H1 (cell line): Measurements from ENCODE around the gene SH3PXD2A. TPM values are rescaled to one million over a fixed set of nuclear protein-coding genes. Genes with fewer than 3 reads are reported as not detected.

Source experiments
- CTCF ChIA-PET: fragments of 300-600 bp; sonication (Branson Sonifier 250); formaldehyde crosslinking; loops from one replicate; lab custom pipeline; 2021; ENCODE audit not compliant: partially characterized antibody; lab: Charles Lee
- POLR2A ChIA-PET: fragments of 300-600 bp; sonication (Branson Sonifier 250); formaldehyde crosslinking; loops from one replicate; lab custom pipeline; 2021; ENCODE audit warnings: inconsistent platforms; ENCODE audit not compliant: partially characterized antibody; lab: Charles Lee
- DNase-seq, 2 experiments: peaks; one replicate each; pipeline versions ENCODE4 v3.0.0 to v3.0.0-alpha.2; 2010 to 2022; ENCODE audit warnings: low spot score in 2 of 2, low read depth in 1 of 2, mixed read lengths in 1 of 2
- FAIRE-seq: peaks from 2 replicates; lab custom pipeline; 2011; peaks lifted over from hg19 to GRCh38; lab: Jason Lieb, UNC
- H2AFZ ChIP-seq: 2 replicates; pipeline ENCODE4 v1.8.1; 2012; ENCODE audit warnings: low read length, inconsistent platforms
- H2AK5ac ChIP-seq: 2 replicates; pipeline ENCODE4 v1.6.1; 2013; ENCODE audit warnings: low read depth, low read length
- H2BK120ac ChIP-seq: replicated peaks from 2 replicates; pipeline ENCODE3; 2013; ENCODE audit warnings: low read depth, low read length, inconsistent platforms
- H2BK12ac ChIP-seq: 2 replicates; pipeline ENCODE4 v1.6.1; 2013; ENCODE audit warnings: low read depth, low read length
- H2BK15ac ChIP-seq: 2 replicates; pipeline ENCODE4 v1.6.1; 2013; ENCODE audit warnings: low read length
- H2BK20ac ChIP-seq: 2 replicates; pipeline ENCODE4 v1.6.1; 2013; ENCODE audit warnings: low read length
- H2BK5ac ChIP-seq: 2 replicates; pipeline ENCODE4 v1.6.1; 2013; ENCODE audit warnings: low read depth, low read length
- H3K14ac ChIP-seq: 2 replicates; pipeline ENCODE4 v1.6.1; 2013; ENCODE audit warnings: inconsistent platforms; ENCODE audit not compliant: insufficient read length
- H3K18ac ChIP-seq: 2 replicates; pipeline ENCODE4 v1.6.1; 2013; ENCODE audit warnings: low read length; ENCODE audit errors: extremely low read depth
- H3K23ac ChIP-seq: 2 replicates; pipeline ENCODE4 v1.6.1; 2013; ENCODE audit warnings: inconsistent platforms; ENCODE audit not compliant: insufficient read length
- H3K23me2 ChIP-seq: 2 replicates; pipeline ENCODE4 v1.6.1; 2013; ENCODE audit warnings: low read depth, low read length
- H3K27ac ChIP-seq: 2 replicates; pipeline ENCODE4 v1.6.1; 2011; ENCODE audit warnings: low read depth, low read length, inconsistent platforms
- H3K27me3 ChIP-seq, 4 experiments: replicated peaks in 1 of 4; 1 replicate in 1 of 4; 2 replicates in 3 of 4; pipeline versions ENCODE4 v1.6.1 to v1.8.1; 2011 to 2013; ENCODE audit warnings: low read length in 3 of 4, mild to moderate bottlenecking in 3 of 4, inconsistent platforms in 2 of 4, mixed read lengths in 2 of 4, moderate library complexity in 1 of 4; ENCODE audit not compliant: control insufficient read depth in 3 of 4, insufficient read depth in 3 of 4; ENCODE audit errors: extremely low read depth in 1 of 4
- H3K36me3 ChIP-seq, 4 experiments: 2 replicates each; pipeline versions ENCODE4 v1.6.1 to v1.8.1; 2011 to 2013; ENCODE audit warnings: mild to moderate bottlenecking in 4 of 4, low read length in 3 of 4, moderate library complexity in 2 of 4, control low read depth in 1 of 4, inconsistent platforms in 1 of 4; ENCODE audit not compliant: insufficient read depth in 4 of 4, control insufficient read depth in 2 of 4
- H3K4ac ChIP-seq: replicated peaks from 2 replicates; pipeline ENCODE3; 2013; ENCODE audit warnings: low read length, low read depth, mixed read lengths, inconsistent platforms; ENCODE audit not compliant: insufficient read length
- H3K4me1 ChIP-seq, 4 experiments: replicated peaks in 1 of 4; 1 replicate in 1 of 4; 2 replicates in 3 of 4; pipeline versions ENCODE4 v1.6.1 to v1.8.1; 2011 to 2013; ENCODE audit warnings: low read length in 3 of 4, inconsistent platforms in 2 of 4, mixed read lengths in 1 of 4; ENCODE audit not compliant: insufficient read depth in 4 of 4, control insufficient read depth in 3 of 4
- H3K4me2 ChIP-seq, 2 experiments: 2 replicates each; pipeline versions ENCODE4 v1.6.1 to v1.8.1; 2011 to 2013; ENCODE audit warnings: low read depth in 2 of 2, low read length in 2 of 2, control low read depth in 1 of 2, inconsistent platforms in 1 of 2, mild to moderate bottlenecking in 1 of 2; ENCODE audit not compliant: insufficient read depth in 1 of 2
- H3K4me3 ChIP-seq, 4 experiments: fragments of 200-600, 300-600 bp in 1 of 4; sonication (generic), shearing (Covaris generic), sonication (Bioruptor Twin) in 1 of 4; 2 replicates each; pipeline versions ENCODE4 v1.5.1 to v1.8.1; 2011 to 2016; ENCODE audit warnings: low read length in 4 of 4, low read depth in 3 of 4, control low read depth in 2 of 4, inconsistent platforms in 2 of 4, mild to moderate bottlenecking in 2 of 4, mixed read lengths in 1 of 4, moderate library complexity in 1 of 4; ENCODE audit not compliant: insufficient read depth in 2 of 4; ENCODE audit errors: extremely low read depth in 1 of 4
- H3K56ac ChIP-seq: replicated peaks from 2 replicates; pipeline ENCODE3; 2013; ENCODE audit warnings: low read depth, mild to moderate bottlenecking, mixed read lengths, low read length, inconsistent platforms; ENCODE audit not compliant: insufficient read length
- H3K79me1 ChIP-seq: 2 replicates; pipeline ENCODE4 v1.6.1; 2013; ENCODE audit warnings: low read depth, low read length, control low read depth
- H3K79me2 ChIP-seq, 2 experiments: 2 replicates each; pipeline versions ENCODE4 v1.6.1 to v1.8.1; 2012 to 2013; ENCODE audit warnings: low read length in 2 of 2, mild to moderate bottlenecking in 2 of 2, inconsistent platforms in 1 of 2; ENCODE audit not compliant: insufficient read depth in 2 of 2, control insufficient read depth in 1 of 2
- H3K9ac ChIP-seq, 4 experiments: replicated peaks in 1 of 4; 1 replicate in 1 of 4; 2 replicates in 3 of 4; pipeline versions ENCODE4 v1.6.1 to v1.8.1; 2011 to 2013; ENCODE audit warnings: low read depth in 3 of 4, low read length in 3 of 4, control low read depth in 2 of 4, mild to moderate bottlenecking in 2 of 4, moderate library complexity in 2 of 4, inconsistent platforms in 1 of 4; ENCODE audit errors: extremely low read depth in 1 of 4
- H3K9me3 ChIP-seq, 2 experiments: 2 replicates each; pipeline versions ENCODE4 v1.6.1 to v1.8.1; 2012 to 2013; ENCODE audit warnings: mild to moderate bottlenecking in 2 of 2, moderate library complexity in 2 of 2, control low read depth in 1 of 2, inconsistent platforms in 1 of 2, low read depth in 1 of 2, low read length in 1 of 2, mixed read lengths in 1 of 2; ENCODE audit not compliant: insufficient read depth in 2 of 2
- H4K20me1 ChIP-seq, 2 experiments: replicated peaks in 1 of 2; 2 replicates each; pipeline versions ENCODE3 to v1.8.1; 2011 to 2013; ENCODE audit warnings: inconsistent platforms in 2 of 2, low read length in 2 of 2, mild to moderate bottlenecking in 1 of 2; ENCODE audit not compliant: insufficient read depth in 2 of 2, control insufficient read depth in 1 of 2
- H4K5ac ChIP-seq: 2 replicates; pipeline ENCODE4 v1.6.1; 2013; ENCODE audit warnings: low read length, low read depth, mixed read lengths, inconsistent platforms; ENCODE audit not compliant: insufficient read length
- H4K8ac ChIP-seq: 2 replicates; pipeline ENCODE4 v1.8.0; 2013; ENCODE audit warnings: mild to moderate bottlenecking, moderate library complexity, low read length, inconsistent platforms; ENCODE audit not compliant: insufficient read depth; ENCODE audit errors: extremely low read depth
- H4K91ac ChIP-seq: replicated peaks from 2 replicates; pipeline ENCODE3; 2013; ENCODE audit warnings: low read length, mixed read lengths, inconsistent platforms; ENCODE audit not compliant: insufficient read length
- CEBPB ChIP-seq: IDR thresholded peaks from 2 replicates; pipeline ENCODE4 v1.6.1; 2012; ENCODE audit warnings: low read depth, low read length
- GABPA ChIP-seq: IDR thresholded peaks from 2 replicates; pipeline ENCODE4 v1.6.1; 2011; ENCODE audit warnings: mild to moderate bottlenecking, low read length, moderate library complexity, borderline replicate concordance; ENCODE audit not compliant: insufficient read depth
- JUN ChIP-seq: IDR thresholded peaks from 2 replicates; pipeline ENCODE4 v1.6.1; 2011; ENCODE audit warnings: low read depth, mild to moderate bottlenecking, improper control_type of control experiment, low read length
- NRF1 ChIP-seq: IDR thresholded peaks from 2 replicates; pipeline ENCODE4 v1.6.1; 2011; ENCODE audit warnings: mild to moderate bottlenecking, low read depth, low read length, improper control_type of control experiment
- SP2 ChIP-seq: IDR thresholded peaks from 2 replicates; pipeline ENCODE4 v1.6.1; 2012; ENCODE audit warnings: mild to moderate bottlenecking, low read length, inconsistent platforms
- SRF ChIP-seq: IDR thresholded peaks from 2 replicates; pipeline ENCODE4 v1.6.1; 2011; ENCODE audit warnings: mild to moderate bottlenecking, low read depth, low read length, moderate library complexity
- SUZ12 ChIP-seq: fragments of 200-600 bp; sonication (generic); IDR thresholded peaks from 2 replicates; pipeline ENCODE4 v1.6.1; 2012; ENCODE audit warnings: mild to moderate bottlenecking, inconsistent platforms, low read length, moderate library complexity, mixed read lengths
- USF2 ChIP-seq: IDR thresholded peaks from 2 replicates; pipeline ENCODE4 v1.6.1; 2011; ENCODE audit warnings: low read length, improper control_type of control experiment
- ZNF274 ChIP-seq: IDR thresholded peaks from 2 replicates; pipeline ENCODE4 v1.7.0; 2012; ENCODE audit warnings: low read length, borderline replicate concordance; ENCODE audit errors: extremely low read depth
- WGBS, 2 experiments: shearing (Covaris generic) in 1 of 2; methylation state at CpG; one replicate each; pipeline versions ENCODE4 v1.1.6 to v1.1.7; 2013 to 2015; ENCODE audit warnings: low lambda C conversion rate in 2 of 2, mixed read lengths in 2 of 2, inconsistent platforms in 1 of 2, low coverage in 1 of 2, missing lambda C conversion rate in 1 of 2; ENCODE audit not compliant: insufficient replicate concordance in 2 of 2, insufficient coverage in 1 of 2, insufficient read length in 1 of 2; ENCODE audit errors: extremely low coverage in 1 of 2, missing lambda C conversion rate in 1 of 2; 5-methylcytosine and 5-hydroxymethylcytosine counted together
- polyA plus RNA-seq, 7 experiments: library from polyadenylated mRNA; depleted of rRNA in 3 of 7; stranded (reverse) in 5 of 7; unstranded in 2 of 7; fragments of >200 nt in 5 of 7; fragments of 200-250 nt in 2 of 7; gene quantifications; 1 replicate in 5 of 7; 2 replicates in 1 of 7; 4 replicates in 1 of 7; pipeline versions ENCODE4 v1.2.1 to v1.2.3, GENCODE V29; 2011 to 2013; ENCODE audit warnings: missing spikeins in 2 of 7, mixed read lengths in 2 of 7
- total RNA-seq: library from RNA; stranded (reverse); fragmentation: NEBNext Ultra II Directional; extraction: Animal tissue kit (Norgen Biotek cat#: 25700); gene quantifications from 2 replicates; pipeline ENCODE4 v1.2.1, GENCODE V29; 2021
- TF ChIP-seq, protein P1 (sequence below): IDR thresholded peaks from 2 replicates; pipeline ENCODE4 v1.6.1; 2011; ENCODE audit warnings: low read depth, mild to moderate bottlenecking, low read length; ENCODE audit not compliant: insufficient read depth

Gene SH3PXD2A
- total and polyA plus RNA-seq, 2 of the 8 experiments (the other 6 are each of a cell fraction or from before 2014, with no cell fraction given) = 5.4 to 16.3 TPM

DNA sequence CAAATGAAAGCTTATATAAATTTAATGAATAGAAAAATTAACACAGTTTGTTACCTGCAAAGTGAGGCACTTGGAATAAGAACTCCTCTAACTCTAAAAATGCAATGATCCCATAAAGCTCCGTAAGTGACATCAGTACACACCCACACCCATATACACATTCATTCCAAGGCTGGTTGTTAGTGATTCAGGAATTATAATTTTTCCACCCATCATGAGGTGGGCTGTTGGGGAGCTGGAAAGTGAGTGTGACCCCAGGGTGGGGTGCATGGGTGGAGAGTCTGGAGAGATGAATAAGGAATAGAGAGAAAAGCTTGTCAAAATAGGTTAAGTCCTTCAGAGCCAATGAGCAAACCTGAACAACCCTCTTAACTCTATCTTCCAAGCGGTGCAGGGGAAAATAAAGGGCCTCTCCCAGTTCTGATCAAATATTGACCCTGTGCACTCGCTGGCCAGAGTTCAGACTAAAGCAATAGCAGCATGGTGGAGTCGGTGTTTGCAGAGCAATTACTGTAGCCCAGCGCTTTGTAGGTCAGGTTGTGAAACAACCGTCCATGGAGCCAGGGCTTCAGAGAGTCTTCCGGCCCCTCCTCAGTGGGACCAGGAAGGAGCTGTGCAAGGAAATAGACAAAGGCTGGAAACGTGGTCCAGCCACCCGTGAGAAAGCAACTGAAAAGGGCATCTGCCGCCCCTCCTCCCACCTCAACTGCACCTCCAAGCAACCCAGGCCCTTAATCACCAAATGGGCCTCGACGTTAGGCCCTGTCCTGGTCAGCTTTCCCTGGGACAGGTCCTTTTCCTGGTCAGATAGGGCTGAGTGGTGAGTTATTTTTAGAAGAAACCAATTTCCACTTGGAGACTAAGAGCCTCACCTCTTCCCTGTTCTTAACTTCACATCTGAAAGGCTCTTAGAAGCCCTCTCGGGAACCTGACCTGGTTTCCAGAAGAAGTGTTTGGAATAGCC, 61.2 kb downstream of the SH3PXD2A start:
- DNase-seq (no peak), FAIRE-seq (no peak)
- H2BK20ac ChIP-seq = no peak overlapping the region
- H3K79me2 ChIP-seq = no peaks in the 10 kb centered on the region
- no peak overlapping the region for H3K18ac ChIP-seq
- H3K27me3 ChIP-seq = no peaks in the 10 kb centered on the region
- no peak overlapping the region for H3K4ac ChIP-seq
- ChIA-PET CTCF (interaction anchor here (0.7 to 6.3 kb wide), 10 partner anchors 9 to 108 kb away, joined by 3 to 37 read pairs (median 4); no protein-coding TSS in a partner anchor), POLR2A (no interaction called here)
- H2BK120ac ChIP-seq = no peak overlapping the region
- no peak overlapping the region for H3K14ac ChIP-seq
- no peak overlapping the region for H3K4me2 ChIP-seq
- H2AK5ac ChIP-seq = no peak overlapping the region
- H4K91ac ChIP-seq = no peak overlapping the region
- H3K9me3 ChIP-seq = no peaks in the 10 kb centered on the region
- no peak overlapping the region for H3K56ac ChIP-seq
- H4K8ac ChIP-seq = peak overlapping the region; percentile 36
- H3K27ac ChIP-seq = no peak overlapping the region
- H3K23ac ChIP-seq = no peak overlapping the region
- no peak overlapping the region for H2BK15ac ChIP-seq
- no peaks in the 10 kb centered on the region for H3K4me1 ChIP-seq
- no peaks in the 10 kb centered on the region for H3K23me2 ChIP-seq
- H3K9ac ChIP-seq = no peak overlapping the region
- WGBS, 2 experiments = 84% methylated on average over 13 of the region's 13 CpGs; no CpG with 5 or more reads in 1 of the 2 experiments
- H4K5ac ChIP-seq = no peak overlapping the region
- H4K20me1 ChIP-seq = no peaks in the 10 kb centered on the region
- H3K36me3 ChIP-seq = no peaks in the 10 kb centered on the region
- no peaks in the 10 kb centered on the region for H3K79me1 ChIP-seq
- H2BK12ac ChIP-seq = no peak overlapping the region
- no peak overlapping the region for H2AFZ ChIP-seq
- H3K4me3 ChIP-seq = no peak overlapping the region
- H2BK5ac ChIP-seq = no peak overlapping the region
- TF ChIP-seq CEBPB = no peak
- no peak for TF ChIP-seq SRF
- TF ChIP-seq JUN = no peak
- no peak for TF ChIP-seq GABPA
- TF ChIP-seq NRF1 = no peak
- no peak for TF ChIP-seq SP2
- TF ChIP-seq, protein P1, sequence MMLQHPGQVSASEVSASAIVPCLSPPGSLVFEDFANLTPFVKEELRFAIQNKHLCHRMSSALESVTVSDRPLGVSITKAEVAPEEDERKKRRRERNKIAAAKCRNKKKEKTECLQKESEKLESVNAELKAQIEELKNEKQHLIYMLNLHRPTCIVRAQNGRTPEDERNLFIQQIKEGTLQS = no peak
- TF ChIP-seq SUZ12 = no peak
- no peak for TF ChIP-seq ZNF274
- TF ChIP-seq USF2 = no peak
